Panc1 (cell line): ENCODE data around the gene CHST11.

Source experiments
- CTCF ChIP-seq: fragments of 450-650 bp; IDR thresholded peaks from 2 replicates; pipeline ENCODE4 v1.5.1; 2017; ENCODE audit warnings: mild to moderate bottlenecking
- POLR2AphosphoS5 ChIP-seq: IDR thresholded peaks from 2 replicates; pipeline ENCODE4 v1.6.1; 2012; ENCODE audit warnings: mild to moderate bottlenecking, low read depth, low read length, moderate library complexity
- REST ChIP-seq, 2 experiments: IDR thresholded peaks; 2 replicates each; pipeline ENCODE4 v1.6.1; 2011 to 2012; ENCODE audit warnings: low read depth in 2 of 2, control low read depth in 1 of 2, low read length in 1 of 2, mild to moderate bottlenecking in 1 of 2, moderate library complexity in 1 of 2; ENCODE audit not compliant: insufficient read depth in 1 of 2
- SIN3A ChIP-seq: IDR thresholded peaks from 2 replicates; pipeline ENCODE4 v1.6.1; 2012; ENCODE audit warnings: low read depth, mild to moderate bottlenecking, low read length, moderate library complexity, borderline replicate concordance; ENCODE audit not compliant: insufficient read depth
- TCF7L2 ChIP-seq: IDR thresholded peaks from 2 replicates; pipeline ENCODE4 v1.6.1; 2011; ENCODE audit warnings: mild to moderate bottlenecking, low read depth, low read length, inconsistent platforms

GRCh38 chr12:104602406-104602805, 145.7 kb downstream of the CHST11 start:
- no peak for TF ChIP-seq CTCF
- no peak for TF ChIP-seq POLR2AphosphoS5
- no peak for TF ChIP-seq TCF7L2
- no peak for TF ChIP-seq SIN3A
- no peak for TF ChIP-seq REST (IDR thresholded peaks at IDR 0.05; ENCODE audit: insufficient read depth in 1 of 2, low read depth in 2 of 2, low read length in 1 of 2)
